D721Med (cell line): ENCODE measurements around the gene LTK.

Experiments used
- DNase-seq: peaks from one replicate; pipeline ENCODE4 v3.0.0; 2011; ENCODE audit warnings: low spot score; ENCODE audit not compliant: insufficient read length
- FAIRE-seq: peaks from 2 replicates; lab custom pipeline; 2011; peaks lifted over from hg19 to GRCh38; lab: Jason Lieb, UNC
- TF ChIP-seq, protein P1 (sequence below): IDR thresholded peaks from 2 replicates; pipeline ENCODE4 v1.5.1; 2012; ENCODE audit warnings: mild to moderate bottlenecking, control low read depth; ENCODE audit not compliant: insufficient read depth; ENCODE audit errors: missing control alignments

The LTK gene

DNA sequence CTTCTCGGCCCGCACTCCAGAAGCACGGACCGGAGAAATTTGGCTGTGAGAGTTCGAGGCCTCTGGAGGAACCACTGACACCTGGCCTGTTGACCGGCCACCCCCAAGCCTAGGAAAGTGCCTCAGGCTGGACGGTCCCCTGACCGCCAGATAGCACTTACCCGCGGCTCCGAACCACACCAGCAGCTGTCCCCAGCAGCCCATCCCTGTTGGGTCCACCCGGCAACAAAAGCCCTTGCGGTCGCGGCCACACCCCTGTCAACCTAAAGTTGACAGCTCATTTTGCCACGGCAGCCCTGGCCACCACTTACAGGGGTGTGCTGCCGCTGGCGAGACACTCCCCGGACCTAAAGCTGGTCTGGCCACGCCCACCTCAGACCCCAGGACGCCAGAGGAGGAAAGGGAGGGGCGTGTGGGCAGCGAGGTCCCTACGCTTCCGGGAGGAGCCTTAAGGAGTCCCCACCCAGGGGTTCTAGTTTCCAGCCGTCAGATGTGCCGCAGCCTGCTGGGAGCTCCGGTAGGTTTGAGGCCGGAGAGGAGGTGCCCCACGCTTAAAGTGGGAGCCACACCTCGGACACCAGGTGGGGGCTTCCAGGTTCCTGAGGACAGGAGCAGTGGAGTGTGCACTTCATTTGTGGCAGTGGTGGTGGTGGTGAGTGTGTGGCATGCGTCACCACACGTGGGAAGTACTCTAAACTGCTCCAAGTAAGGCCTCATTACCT, at the start of gene LTK:
Gene LTK, minus strand, starts transcription at position 322 of the 722 bp plus-strand sequence. Its CDS starts 118 bp downstream, at position 204.
- TF ChIP-seq, protein P1, sequence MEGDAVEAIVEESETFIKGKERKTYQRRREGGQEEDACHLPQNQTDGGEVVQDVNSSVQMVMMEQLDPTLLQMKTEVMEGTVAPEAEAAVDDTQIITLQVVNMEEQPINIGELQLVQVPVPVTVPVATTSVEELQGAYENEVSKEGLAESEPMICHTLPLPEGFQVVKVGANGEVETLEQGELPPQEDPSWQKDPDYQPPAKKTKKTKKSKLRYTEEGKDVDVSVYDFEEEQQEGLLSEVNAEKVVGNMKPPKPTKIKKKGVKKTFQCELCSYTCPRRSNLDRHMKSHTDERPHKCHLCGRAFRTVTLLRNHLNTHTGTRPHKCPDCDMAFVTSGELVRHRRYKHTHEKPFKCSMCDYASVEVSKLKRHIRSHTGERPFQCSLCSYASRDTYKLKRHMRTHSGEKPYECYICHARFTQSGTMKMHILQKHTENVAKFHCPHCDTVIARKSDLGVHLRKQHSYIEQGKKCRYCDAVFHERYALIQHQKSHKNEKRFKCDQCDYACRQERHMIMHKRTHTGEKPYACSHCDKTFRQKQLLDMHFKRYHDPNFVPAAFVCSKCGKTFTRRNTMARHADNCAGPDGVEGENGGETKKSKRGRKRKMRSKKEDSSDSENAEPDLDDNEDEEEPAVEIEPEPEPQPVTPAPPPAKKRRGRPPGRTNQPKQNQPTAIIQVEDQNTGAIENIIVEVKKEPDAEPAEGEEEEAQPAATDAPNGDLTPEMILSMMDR, result no peak
- no peak for FAIRE-seq
- DNase-seq, result peak; percentile 86

DNA sequence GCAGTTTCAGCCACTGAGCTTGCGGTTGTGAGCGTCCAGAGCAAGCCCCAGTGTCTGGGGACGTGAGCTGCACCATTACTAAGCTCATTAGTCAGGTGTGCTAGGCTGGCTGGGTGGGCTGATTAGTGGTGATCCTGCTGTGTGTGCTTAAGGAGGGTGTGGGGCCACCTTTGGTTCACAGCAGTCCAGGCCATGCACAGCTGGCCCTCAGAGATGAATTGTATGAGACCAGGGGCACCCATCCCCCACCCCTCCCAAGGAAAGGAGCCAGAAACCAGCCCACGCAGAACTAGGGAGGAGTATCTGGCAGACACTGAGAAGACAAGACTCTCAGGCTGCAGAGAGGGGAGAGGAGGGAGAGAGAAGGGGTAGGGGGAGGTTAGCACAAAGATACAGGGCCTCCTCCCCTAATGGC, 49.2 kb upstream of the LTK start:
- FAIRE-seq (no peak), DNase-seq (peak; percentile 87)
- TF ChIP-seq, protein P1, result no peak

DNA sequence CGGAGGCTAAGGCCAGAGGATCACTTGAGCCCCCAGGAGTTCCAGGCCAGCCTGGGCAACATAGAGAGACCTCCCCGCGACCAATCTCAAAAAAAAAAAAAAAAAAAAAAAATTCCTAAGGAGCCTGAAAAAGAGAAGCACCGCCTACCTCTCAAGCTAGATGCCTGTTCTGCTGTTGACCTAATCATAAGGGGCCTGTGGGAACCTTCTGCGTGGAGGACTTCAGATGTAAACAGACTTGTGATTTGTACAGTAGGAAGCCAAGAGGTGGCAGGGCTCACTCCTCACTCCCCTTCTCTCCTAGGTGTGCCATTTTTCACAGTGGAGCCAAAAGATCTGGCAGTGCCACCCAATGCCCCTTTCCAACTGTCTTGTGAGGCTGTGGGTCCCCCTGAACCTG, 48.6 kb upstream of the LTK start:
- DNase-seq, result no peak
- TF ChIP-seq, protein P1, result no peak
- no peak for FAIRE-seq

DNA sequence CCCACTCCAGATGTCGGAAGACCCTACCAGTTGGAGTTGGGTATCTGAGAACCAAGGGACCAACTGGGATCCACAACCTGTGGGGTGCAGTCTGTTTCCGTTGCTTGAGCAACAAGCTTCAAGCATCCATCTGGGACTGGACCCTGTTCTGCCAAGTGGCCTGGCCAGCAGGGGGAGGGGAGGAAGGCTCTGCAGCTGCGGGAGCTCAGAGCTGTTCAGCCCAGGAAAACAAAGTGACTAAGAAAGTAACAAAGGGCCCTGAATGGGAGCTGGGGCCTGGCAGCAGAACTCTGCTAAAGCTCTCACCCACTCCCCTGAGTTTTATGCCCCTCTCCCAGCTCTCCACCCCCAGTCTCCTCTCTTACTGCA, 48.1 kb upstream of the LTK start:
- TF ChIP-seq, protein P1, result no peak

DNA sequence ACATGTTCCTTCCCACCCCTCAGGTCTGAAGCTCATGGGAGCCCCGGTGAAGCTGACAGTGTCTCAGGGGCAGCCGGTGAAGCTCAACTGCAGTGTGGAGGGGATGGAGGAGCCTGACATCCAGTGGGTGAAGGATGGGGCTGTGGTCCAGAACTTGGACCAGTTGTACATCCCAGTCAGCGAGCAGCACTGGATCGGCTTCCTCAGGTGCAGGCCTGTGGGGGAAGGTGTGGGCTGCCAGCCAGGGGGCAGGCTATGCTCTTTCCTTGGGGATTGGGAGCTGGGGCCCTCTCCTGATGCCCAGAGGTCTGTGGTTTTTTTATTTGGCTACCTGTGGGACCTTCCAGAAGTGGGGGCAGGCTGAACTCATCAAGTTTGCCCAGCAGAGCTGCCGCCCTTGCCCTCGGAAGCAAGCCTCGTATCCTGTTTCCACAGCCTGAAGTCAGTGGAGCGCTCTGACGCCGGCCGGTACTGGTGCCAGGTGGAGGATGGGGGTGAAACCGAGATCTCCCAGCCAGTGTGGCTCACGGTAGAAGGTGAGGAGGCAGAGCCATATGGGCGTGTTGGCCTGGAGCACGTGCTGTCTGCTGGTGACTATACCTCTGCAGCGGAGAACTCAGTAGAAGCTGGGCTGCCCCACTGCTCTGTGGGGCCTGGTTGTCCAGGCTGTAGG, 47.6 kb upstream of the LTK start:
- DNase-seq, result no peak
- no peak for FAIRE-seq
- TF ChIP-seq, protein P1, result no peak

More for the DNA sequence above, 48.1 kb upstream of the LTK start:
- FAIRE-seq (no peak), DNase-seq (no peak)

DNA sequence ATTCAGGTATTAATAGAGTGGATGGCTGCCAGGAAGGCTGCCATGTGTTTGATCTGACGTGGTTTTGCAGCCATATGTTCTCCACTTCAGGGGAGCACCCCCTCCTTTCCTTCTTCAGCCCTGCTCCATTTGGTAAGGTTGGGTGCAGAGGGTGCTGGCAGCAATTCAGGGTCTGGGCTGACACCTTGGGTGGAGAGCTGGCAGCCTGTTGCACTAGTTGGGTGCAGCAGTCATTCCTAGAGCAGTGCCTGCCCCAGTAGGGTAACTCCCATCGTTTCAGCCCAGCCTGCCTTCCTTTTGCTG, 46.9 kb upstream of the LTK start:
- no peak for FAIRE-seq
- DNase-seq, result no peak
- TF ChIP-seq, protein P1, result no peak

DNA sequence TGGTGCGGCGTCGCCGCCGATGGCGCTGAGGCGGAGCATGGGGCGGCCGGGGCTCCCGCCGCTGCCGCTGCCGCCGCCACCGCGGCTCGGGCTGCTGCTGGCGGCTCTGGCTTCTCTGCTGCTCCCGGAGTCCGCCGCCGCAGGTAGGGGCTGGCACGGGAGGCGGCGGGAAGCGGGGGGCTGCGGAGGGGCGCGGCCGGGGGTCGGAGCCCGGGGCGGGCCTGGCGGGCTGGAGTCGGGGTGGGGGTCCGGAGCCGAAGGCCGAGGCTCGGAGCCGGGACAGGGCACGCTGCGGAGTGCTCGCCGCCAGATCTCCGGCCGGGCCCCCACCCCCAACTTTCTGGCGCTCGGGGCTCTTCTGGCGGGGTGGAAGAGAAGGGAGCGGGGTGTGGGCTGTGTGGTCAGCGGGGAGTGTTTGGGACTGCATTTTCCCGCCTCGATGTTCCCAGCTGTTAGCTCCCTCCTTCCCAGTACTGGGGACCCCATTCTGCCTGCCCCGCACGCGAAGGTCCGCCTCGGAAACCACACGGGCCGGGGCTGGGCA, 45.7 kb upstream of the LTK start:
- TF ChIP-seq, protein P1, result no peak
- no peak for DNase-seq
- no peak for FAIRE-seq
